Sigmoid colon (tissue), 4 donors: ENCODE data around the gene SATB2.

Experiments
- EP300 ChIP-seq, 4 donors: sonication (generic); formaldehyde crosslinking; IDR thresholded peaks; one replicate each; pipeline ENCODE4 v1.6.1; 2017; ENCODE audit warnings: antibody characterized with exemption in 4 of 4
- POLR2AphosphoS5 ChIP-seq, 4 donors: sonication (generic); formaldehyde crosslinking; IDR thresholded peaks; one replicate each; pipeline ENCODE4 v1.6.1; 2017; ENCODE audit warnings: antibody characterized with exemption in 4 of 4
- TF ChIP-seq, protein P1 (sequence below), 4 experiments: fragments of 450-650 bp in 3 of 4; fragments of 200-600 bp in 1 of 4; IDR thresholded peaks; one replicate each; pipeline ENCODE4 v1.5.1; 2016 to 2019; ENCODE audit warnings: antibody characterized with exemption in 4 of 4, mild to moderate bottlenecking in 3 of 4, moderate library complexity in 2 of 4

DNA sequence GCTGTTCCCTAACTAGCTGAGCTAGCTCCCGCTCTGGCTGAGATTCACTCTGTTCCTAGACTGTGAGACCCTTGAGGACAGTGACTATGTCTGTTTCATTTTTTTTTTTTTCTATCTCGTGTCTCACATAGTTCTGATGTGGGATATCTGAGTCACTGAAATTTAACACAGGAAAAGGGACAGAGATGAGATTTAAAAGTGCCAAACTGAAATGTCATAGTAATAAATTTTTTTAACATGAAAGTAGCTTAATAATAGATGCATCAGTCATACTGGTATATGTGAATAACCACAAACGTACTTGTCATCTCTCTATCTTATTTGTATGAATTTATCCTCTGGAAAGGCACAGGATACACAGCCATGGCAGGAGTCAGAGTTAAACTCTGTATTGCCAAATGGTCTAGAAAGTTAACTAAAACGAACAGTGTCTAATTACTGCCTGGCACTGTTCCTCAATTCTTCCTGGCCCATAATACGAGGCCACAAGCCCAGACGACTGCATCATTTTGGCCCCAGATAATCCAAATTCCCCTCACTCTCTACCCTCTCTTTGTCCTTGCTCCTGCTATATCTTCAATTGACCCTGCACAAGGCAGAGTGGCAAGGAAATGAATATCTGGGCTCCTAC is 87.5 kb downstream of the SATB2 start:
- TF ChIP-seq, protein P1, sequence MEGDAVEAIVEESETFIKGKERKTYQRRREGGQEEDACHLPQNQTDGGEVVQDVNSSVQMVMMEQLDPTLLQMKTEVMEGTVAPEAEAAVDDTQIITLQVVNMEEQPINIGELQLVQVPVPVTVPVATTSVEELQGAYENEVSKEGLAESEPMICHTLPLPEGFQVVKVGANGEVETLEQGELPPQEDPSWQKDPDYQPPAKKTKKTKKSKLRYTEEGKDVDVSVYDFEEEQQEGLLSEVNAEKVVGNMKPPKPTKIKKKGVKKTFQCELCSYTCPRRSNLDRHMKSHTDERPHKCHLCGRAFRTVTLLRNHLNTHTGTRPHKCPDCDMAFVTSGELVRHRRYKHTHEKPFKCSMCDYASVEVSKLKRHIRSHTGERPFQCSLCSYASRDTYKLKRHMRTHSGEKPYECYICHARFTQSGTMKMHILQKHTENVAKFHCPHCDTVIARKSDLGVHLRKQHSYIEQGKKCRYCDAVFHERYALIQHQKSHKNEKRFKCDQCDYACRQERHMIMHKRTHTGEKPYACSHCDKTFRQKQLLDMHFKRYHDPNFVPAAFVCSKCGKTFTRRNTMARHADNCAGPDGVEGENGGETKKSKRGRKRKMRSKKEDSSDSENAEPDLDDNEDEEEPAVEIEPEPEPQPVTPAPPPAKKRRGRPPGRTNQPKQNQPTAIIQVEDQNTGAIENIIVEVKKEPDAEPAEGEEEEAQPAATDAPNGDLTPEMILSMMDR (IDR thresholded peaks at IDR 0.05): no peak
- TF ChIP-seq EP300 (IDR thresholded peaks at IDR 0.05) (no peak), POLR2AphosphoS5 (IDR thresholded peaks at IDR 0.05) (no peak)
